HepG2 (cell line): ENCODE measurements around the gene AMBRA1. TPM values are rescaled to one million over a fixed set of nuclear protein-coding genes. Genes with fewer than 3 reads are reported as not detected.

Source experiments
- HDAC2 ChIP-seq: sonication (generic); formaldehyde crosslinking; IDR thresholded peaks from 2 replicates; pipeline ENCODE4 v1.4.0; 2020; ENCODE audit warnings: missing genetic modification reagents
- HOXA9 ChIP-seq: sonication (generic); formaldehyde crosslinking; IDR thresholded peaks from 2 replicates; pipeline ENCODE4 v1.8.1; 2022; ENCODE audit warnings: missing genetic modification reagents, mild to moderate bottlenecking, moderate library complexity, borderline replicate concordance
- MATR3 ChIP-seq: sonication (generic); formaldehyde crosslinking; IDR thresholded peaks from 2 replicates; pipeline ENCODE4 v1.4.0; 2020; ENCODE audit warnings: missing genetic modification reagents
- MEF2D ChIP-seq: sonication (generic); formaldehyde crosslinking; IDR thresholded peaks from 2 replicates; pipeline ENCODE4 v1.5.1; 2020; ENCODE audit warnings: mild to moderate bottlenecking, missing genetic modification reagents
- PHB2 ChIP-seq: fragments of 450-650 bp; IDR thresholded peaks from 2 replicates; pipeline ENCODE4 v1.6.1; 2018; ENCODE audit not compliant: partially characterized antibody
- SAP130 ChIP-seq: IDR thresholded peaks from 2 replicates; pipeline ENCODE4 v1.6.1; 2016; ENCODE audit warnings: low read depth
- SIX1 ChIP-seq: sonication (generic); formaldehyde crosslinking; IDR thresholded peaks from 2 replicates; pipeline ENCODE4 v1.4.0; 2020; ENCODE audit warnings: missing genetic modification reagents, borderline replicate concordance
- SNRNP70 ChIP-seq: fragments of 200-400 bp; formaldehyde crosslinking; IDR thresholded peaks from 2 replicates; pipeline ENCODE4 v1.6.1; 2017; ENCODE audit warnings: mild to moderate bottlenecking, low read depth, low read length, moderate library complexity
- SP5 ChIP-seq: IDR thresholded peaks from 2 replicates; pipeline ENCODE4 v1.6.1; 2016; ENCODE audit warnings: low read depth, borderline replicate concordance
- TCF7L2 ChIP-seq: IDR thresholded peaks from 2 replicates; pipeline ENCODE4 v1.6.1; 2011; ENCODE audit warnings: mild to moderate bottlenecking, low read depth, low read length, moderate library complexity
- ZNF230 ChIP-seq: sonication (generic); formaldehyde crosslinking; IDR thresholded peaks from 2 replicates; pipeline ENCODE4 v1.4.0; 2020; ENCODE audit warnings: mild to moderate bottlenecking, missing genetic modification reagents
- ZNF234 ChIP-seq: sonication (generic); formaldehyde crosslinking; conservative IDR thresholded peaks from 2 replicates; pipeline ENCODE4 v1.5.1; 2020; ENCODE audit warnings: mild to moderate bottlenecking, missing genetic modification reagents
- ZNF33B ChIP-seq: sonication (generic); formaldehyde crosslinking; IDR thresholded peaks from 2 replicates; pipeline ENCODE4 v1.5.1; 2020; ENCODE audit warnings: mild to moderate bottlenecking, missing genetic modification reagents
- ZNF570 ChIP-seq: sonication (generic); formaldehyde crosslinking; IDR thresholded peaks from 2 replicates; pipeline ENCODE4 v1.4.0; 2020; ENCODE audit warnings: mild to moderate bottlenecking, missing genetic modification reagents, borderline replicate concordance
- ZNF615 ChIP-seq: sonication (generic); formaldehyde crosslinking; IDR thresholded peaks from 2 replicates; pipeline ENCODE4 v1.5.0; 2020; ENCODE audit warnings: mild to moderate bottlenecking, missing genetic modification reagents, borderline replicate concordance
- ZSCAN30 ChIP-seq: sonication (generic); formaldehyde crosslinking; IDR thresholded peaks from 2 replicates; pipeline ENCODE4 v1.5.0; 2020; ENCODE audit warnings: mild to moderate bottlenecking, missing genetic modification reagents
- polyA plus RNA-seq, 8 experiments: library from polyadenylated mRNA; depleted of rRNA in 3 of 8; stranded (reverse) in 7 of 8; unstranded in 1 of 8; fragments of >200 nt; fragmentation: Illumina TruSeq in 4 of 8; extraction: Trizol in 4 of 8; gene quantifications; 2 replicates each; pipeline versions ENCODE4 v1.2.1 to v1.2.3, GENCODE V29; 2011 to 2016; ENCODE audit warnings: low read depth in 4 of 8, missing spikeins in 1 of 8, mixed read lengths in 1 of 8; ENCODE audit not compliant: insufficient read depth in 1 of 8
- total RNA-seq, 5 experiments: library from RNA; depleted of rRNA; stranded (reverse); fragments of >200 nt; fragmentation: Illumina TruSeq; extraction: Trizol; gene quantifications; 2 replicates each; pipeline ENCODE4 v1.2.3, GENCODE V29; 2016; ENCODE audit warnings: low read depth in 1 of 5
- TF ChIP-seq, protein P1 (sequence below): sonication (generic); formaldehyde crosslinking; IDR thresholded peaks from 2 replicates; pipeline ENCODE4 v1.8.0; 2022; ENCODE audit warnings: low read depth, missing genetic modification reagents
- TF ChIP-seq, protein P2 (sequence below): sonication (generic); formaldehyde crosslinking; IDR thresholded peaks from 2 replicates; pipeline ENCODE4 v1.5.0; 2020; ENCODE audit warnings: mild to moderate bottlenecking, missing genetic modification reagents, borderline replicate concordance
- TF ChIP-seq, protein P3 (sequence below): sonication (generic); formaldehyde crosslinking; IDR thresholded peaks from 2 replicates; pipeline ENCODE4; 2020; ENCODE audit warnings: missing genetic modification reagents, mild to moderate bottlenecking, borderline replicate concordance
- TF ChIP-seq, protein P4 (sequence below): sonication (generic); formaldehyde crosslinking; IDR thresholded peaks from 2 replicates; pipeline ENCODE4 v1.8.0; 2022; ENCODE audit warnings: mild to moderate bottlenecking, missing genetic modification reagents, moderate library complexity
- TF ChIP-seq, protein P5 (sequence below): IDR thresholded peaks from 2 replicates; pipeline ENCODE4 v1.6.1; 2016; ENCODE audit warnings: low read depth

AMBRA1 gene
- total and polyA plus RNA-seq, 2 of the 13 experiments (the other 11 are each of a cell fraction or from before 2014, with no cell fraction given), result 15.7 to 26.0 TPM

DNA sequence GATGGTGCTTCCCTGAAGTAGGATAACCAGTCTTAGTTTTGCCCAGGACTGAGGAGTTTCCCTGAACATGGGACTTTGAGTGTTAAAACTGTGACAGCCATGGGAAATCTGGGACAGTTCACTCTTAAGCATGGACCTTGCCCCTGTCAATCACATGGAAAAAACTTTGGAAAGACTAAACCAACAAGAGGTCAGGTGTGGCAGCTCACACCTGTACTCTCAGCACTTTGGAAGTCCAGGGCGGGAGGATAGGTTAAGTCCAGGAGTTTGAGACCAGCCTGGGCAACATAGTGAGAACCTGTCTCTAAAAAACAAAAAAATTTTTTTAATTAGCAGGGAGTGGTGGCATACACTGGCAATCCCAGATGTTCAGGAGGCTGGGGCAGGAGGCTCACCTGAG lies 3.3 kb upstream of the AMBRA1 start (continued):
- TF ChIP-seq HOXA9 (CRISPR knock-in tag) (no peak), ZNF615 (CRISPR knock-in tag) (no peak), ZNF570 (CRISPR knock-in tag) (no peak), HDAC2 (peak; percentile 73), MATR3 (CRISPR knock-in tag) (no peak), ZSCAN30 (CRISPR knock-in tag) (no peak), ZNF230 (CRISPR knock-in tag) (no peak), SNRNP70 (no peak), SP5 (CRISPR knock-in tag) (no peak), PHB2 (no peak), ZNF234 (CRISPR knock-in tag) (no peak), TCF7L2 (no peak), SAP130 (CRISPR knock-in tag) (peak; percentile 67), ZNF33B (CRISPR knock-in tag) (no peak), MEF2D (CRISPR knock-in tag) (no peak), SIX1 (no peak)
- TF ChIP-seq, protein P1, sequence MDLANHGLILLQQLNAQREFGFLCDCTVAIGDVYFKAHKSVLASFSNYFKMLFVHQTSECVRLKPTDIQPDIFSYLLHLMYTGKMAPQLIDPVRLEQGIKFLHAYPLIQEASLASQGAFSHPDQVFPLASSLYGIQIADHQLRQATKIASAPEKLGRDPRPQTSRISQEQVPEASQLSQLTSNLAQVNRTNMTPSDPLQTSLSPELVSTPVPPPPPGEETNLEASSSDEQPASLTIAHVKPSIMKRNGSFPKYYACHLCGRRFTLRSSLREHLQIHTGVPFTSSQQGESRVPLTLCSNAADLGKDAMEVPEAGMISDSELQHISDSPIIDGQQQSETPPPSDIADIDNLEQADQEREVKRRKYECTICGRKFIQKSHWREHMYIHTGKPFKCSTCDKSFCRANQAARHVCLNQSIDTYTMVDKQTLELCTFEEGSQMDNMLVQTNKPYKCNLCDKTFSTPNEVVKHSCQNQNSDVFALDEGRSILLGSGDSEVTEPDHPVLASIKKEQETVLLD (CRISPR knock-in tag), result no peak
- TF ChIP-seq, protein P2, sequence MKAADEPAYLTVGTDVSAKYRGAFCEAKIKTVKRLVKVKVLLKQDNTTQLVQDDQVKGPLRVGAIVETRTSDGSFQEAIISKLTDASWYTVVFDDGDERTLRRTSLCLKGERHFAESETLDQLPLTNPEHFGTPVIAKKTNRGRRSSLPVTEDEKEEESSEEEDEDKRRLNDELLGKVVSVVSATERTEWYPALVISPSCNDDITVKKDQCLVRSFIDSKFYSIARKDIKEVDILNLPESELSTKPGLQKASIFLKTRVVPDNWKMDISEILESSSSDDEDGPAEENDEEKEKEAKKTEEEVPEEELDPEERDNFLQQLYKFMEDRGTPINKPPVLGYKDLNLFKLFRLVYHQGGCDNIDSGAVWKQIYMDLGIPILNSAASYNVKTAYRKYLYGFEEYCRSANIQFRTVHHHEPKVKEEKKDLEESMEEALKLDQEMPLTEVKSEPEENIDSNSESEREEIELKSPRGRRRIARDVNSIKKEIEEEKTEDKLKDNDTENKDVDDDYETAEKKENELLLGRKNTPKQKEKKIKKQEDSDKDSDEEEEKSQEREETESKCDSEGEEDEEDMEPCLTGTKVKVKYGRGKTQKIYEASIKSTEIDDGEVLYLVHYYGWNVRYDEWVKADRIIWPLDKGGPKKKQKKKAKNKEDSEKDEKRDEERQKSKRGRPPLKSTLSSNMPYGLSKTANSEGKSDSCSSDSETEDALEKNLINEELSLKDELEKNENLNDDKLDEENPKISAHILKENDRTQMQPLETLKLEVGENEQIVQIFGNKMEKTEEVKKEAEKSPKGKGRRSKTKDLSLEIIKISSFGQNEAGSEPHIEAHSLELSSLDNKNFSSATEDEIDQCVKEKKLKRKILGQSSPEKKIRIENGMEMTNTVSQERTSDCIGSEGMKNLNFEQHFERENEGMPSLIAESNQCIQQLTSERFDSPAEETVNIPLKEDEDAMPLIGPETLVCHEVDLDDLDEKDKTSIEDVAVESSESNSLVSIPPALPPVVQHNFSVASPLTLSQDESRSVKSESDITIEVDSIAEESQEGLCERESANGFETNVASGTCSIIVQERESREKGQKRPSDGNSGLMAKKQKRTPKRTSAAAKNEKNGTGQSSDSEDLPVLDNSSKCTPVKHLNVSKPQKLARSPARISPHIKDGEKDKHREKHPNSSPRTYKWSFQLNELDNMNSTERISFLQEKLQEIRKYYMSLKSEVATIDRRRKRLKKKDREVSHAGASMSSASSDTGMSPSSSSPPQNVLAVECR (CRISPR knock-in tag), result peak; percentile 46; the same call in 1 of the 2 replicates
- TF ChIP-seq, protein P3, sequence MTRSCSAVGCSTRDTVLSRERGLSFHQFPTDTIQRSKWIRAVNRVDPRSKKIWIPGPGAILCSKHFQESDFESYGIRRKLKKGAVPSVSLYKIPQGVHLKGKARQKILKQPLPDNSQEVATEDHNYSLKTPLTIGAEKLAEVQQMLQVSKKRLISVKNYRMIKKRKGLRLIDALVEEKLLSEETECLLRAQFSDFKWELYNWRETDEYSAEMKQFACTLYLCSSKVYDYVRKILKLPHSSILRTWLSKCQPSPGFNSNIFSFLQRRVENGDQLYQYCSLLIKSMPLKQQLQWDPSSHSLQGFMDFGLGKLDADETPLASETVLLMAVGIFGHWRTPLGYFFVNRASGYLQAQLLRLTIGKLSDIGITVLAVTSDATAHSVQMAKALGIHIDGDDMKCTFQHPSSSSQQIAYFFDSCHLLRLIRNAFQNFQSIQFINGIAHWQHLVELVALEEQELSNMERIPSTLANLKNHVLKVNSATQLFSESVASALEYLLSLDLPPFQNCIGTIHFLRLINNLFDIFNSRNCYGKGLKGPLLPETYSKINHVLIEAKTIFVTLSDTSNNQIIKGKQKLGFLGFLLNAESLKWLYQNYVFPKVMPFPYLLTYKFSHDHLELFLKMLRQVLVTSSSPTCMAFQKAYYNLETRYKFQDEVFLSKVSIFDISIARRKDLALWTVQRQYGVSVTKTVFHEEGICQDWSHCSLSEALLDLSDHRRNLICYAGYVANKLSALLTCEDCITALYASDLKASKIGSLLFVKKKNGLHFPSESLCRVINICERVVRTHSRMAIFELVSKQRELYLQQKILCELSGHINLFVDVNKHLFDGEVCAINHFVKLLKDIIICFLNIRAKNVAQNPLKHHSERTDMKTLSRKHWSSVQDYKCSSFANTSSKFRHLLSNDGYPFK (CRISPR knock-in tag), result no peak
- TF ChIP-seq, protein P4, sequence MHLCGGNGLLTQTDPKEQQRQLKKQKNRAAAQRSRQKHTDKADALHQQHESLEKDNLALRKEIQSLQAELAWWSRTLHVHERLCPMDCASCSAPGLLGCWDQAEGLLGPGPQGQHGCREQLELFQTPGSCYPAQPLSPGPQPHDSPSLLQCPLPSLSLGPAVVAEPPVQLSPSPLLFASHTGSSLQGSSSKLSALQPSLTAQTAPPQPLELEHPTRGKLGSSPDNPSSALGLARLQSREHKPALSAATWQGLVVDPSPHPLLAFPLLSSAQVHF, result no peak
- TF ChIP-seq, protein P5, sequence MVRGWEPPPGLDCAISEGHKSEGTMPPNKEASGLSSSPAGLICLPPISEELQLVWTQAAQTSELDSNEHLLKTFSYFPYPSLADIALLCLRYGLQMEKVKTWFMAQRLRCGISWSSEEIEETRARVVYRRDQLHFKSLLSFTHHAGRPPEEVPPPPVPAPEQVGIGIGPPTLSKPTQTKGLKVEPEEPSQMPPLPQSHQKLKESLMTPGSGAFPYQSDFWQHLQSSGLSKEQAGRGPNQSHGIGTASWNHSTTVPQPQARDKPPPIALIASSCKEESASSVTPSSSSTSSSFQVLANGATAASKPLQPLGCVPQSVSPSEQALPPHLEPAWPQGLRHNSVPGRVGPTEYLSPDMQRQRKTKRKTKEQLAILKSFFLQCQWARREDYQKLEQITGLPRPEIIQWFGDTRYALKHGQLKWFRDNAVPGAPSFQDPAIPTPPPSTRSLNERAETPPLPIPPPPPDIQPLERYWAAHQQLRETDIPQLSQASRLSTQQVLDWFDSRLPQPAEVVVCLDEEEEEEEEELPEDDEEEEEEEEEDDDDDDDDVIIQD (CRISPR knock-in tag), result peak; percentile 63; the same call in 1 of the 2 replicates
